KOPT-K1 (cell line): ENCODE data around the gene UBA3.

Experiments
- H3K27ac ChIP-seq: fragments of 200-600 bp; sonication (generic); 2 replicates; pipeline ENCODE4 v1.5.1; 2016; ENCODE audit warnings: antibody characterized with exemption, mild to moderate bottlenecking, low read depth, low read length; ENCODE audit not compliant: poor library complexity, severe bottlenecking
- H3K36me3 ChIP-seq: fragments of 200-600 bp; sonication (generic); 2 replicates; pipeline ENCODE4 v1.5.1; 2017; ENCODE audit warnings: antibody characterized with exemption, mild to moderate bottlenecking, low read length, moderate library complexity; ENCODE audit not compliant: insufficient read depth
- H3K9me3 ChIP-seq: fragments of 200-600 bp; sonication (generic); 2 replicates; pipeline ENCODE4 v1.5.1; 2017; ENCODE audit warnings: antibody characterized with exemption, low read length, mild to moderate bottlenecking; ENCODE audit not compliant: insufficient read depth, poor library complexity, severe bottlenecking

The UBA3 gene

GRCh38 chr3:69088063-69088462 lies 7.9 kb upstream of the UBA3 start:
- no peaks in the 10 kb centered on the region for H3K9me3 ChIP-seq
- no peak overlapping the region for H3K27ac ChIP-seq
- H3K36me3 ChIP-seq = peaks cover 9% of the 10 kb centered on the region

GRCh38 chr3:69087030-69087791 lies 7.0 kb upstream of the UBA3 start:
- no peak overlapping the region for H3K27ac ChIP-seq
- no peaks in the 10 kb centered on the region for H3K9me3 ChIP-seq
- H3K36me3 ChIP-seq = peaks cover 9% of the 10 kb centered on the region

DNA sequence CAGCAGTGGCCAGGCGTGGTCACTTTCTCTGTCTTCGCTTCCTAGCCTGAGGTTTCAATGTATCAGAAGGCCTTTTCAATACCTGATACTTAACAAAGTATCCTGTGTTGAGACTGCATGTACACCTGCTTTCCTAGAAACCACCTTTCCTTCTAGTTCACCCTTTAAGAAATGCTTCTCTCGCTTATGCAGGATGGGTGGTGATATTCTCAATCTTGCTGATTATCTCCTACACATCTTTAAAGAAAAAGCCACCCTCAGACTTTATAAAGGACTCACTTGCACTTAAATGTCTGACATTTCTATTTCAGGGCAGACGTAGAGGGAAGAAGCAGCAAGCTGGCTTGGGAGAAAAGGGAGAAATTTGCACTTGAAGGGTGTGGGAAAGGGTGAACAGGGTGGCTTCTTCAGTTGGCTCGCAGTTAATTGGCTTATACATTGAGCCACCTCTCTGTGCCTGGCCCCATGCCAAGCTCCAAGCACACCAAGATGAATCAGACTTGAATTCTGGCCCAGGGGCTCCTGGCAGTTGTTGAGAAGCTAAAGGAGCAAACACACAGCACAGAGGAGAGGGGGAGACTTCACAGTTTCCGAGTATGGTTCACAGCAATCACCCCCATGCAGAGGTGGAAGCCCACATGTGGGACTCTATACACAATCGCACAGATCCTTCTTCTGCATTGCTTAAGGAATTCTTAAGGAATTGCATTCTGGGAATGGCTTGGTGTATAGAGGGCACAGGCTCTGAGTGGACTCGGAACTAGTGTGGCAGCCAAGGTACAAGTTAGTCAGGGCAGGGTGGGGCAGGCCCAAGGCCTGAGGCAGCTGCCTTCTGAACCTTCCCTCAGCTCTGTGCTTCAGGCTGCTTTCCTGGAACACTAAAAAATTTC lies 5.9 kb upstream of the UBA3 start:
- no peaks in the 10 kb centered on the region for H3K9me3 ChIP-seq
- peaks cover 9% of the 10 kb centered on the region for H3K36me3 ChIP-seq
- peak overlapping the region; percentile 75 for H3K27ac ChIP-seq

DNA sequence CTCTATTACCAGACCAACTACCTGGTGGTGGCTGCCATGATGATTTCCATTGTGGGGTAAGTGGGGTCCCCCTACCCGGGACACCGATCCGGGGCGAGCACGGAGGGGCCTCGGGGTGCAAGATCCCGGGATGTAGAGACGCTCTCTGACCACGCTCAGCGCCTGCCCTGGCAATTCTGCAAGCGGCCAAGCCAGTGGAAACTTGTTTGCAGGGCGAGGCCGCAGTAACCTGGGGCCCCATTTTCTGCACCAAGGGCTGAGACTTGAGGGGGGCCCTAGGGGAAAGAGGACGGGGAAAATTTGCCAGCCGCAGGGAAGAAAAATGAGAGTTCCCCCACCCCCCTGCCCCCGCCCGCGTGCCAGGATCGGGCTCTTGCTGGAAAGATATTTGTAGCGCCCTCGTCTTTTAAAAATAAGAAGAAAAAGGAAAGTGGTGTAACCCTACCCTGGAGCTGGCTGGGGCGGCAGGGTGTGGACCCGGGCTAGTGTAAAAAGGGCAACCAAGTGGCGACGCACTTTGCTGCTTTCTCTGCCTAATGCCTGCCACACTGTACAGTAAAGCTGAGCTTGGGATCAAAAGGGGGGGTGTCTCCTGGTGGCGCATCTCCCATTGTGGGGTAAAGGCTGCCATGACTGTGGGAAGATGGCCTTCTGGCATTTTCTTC lies 5.1 kb upstream of the UBA3 start:
- Histone ChIP-seq H3K27ac (peak overlapping the region; percentile 75), H3K36me3 (peaks cover 9% of the 10 kb centered on the region), H3K9me3 (no peaks in the 10 kb centered on the region)

DNA sequence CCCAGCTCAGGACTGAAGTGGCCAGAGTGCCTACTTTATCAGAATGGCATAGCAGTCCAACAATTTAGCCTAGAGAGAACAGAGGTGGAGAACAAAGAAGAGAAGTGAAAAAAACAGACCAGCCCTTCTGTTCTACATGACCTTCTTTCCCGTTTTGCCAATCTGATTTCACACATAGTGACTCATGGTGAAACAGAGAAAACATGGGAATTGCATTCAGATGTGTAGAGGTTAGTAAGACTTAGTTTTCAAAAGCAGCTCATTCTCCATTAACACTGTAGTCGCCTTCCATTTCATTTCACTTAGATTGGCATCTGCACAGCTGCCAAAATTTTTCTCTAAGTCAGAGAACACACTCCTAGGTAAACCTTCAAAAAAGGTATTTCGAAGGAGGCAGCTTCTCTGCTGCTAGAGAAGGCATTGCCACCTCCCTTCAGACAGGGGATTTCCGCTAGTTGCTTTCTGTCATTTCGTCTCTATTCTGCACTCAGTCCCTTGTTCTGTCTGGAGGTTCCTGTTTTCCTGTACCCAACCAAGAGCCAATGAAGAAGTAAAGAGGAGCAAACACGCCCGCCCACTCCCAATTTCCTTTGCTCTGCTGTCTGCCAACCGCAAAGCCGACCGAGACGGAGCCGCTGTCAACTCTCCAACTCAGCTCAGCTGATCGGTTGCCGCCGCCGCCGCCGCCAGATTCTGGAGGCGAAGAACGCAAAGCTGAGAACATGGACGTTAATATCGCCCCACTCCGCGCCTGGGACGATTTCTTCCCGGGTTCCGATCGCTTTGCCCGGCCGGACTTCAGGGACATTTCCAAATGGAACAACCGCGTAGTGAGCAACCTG lies 4.4 kb upstream of the UBA3 start, which contains the start of gene ARL6IP5:
TSS of gene ARL6IP5 (plus strand) at position 612 of the 842 bp plus-strand sequence. CDS start at position 723, 111 bp downstream.
- Histone ChIP-seq H3K27ac (peak within 1 kb of the TSS; percentile 75), H3K36me3 (peaks cover 5% of the 10 kb centered on the region), H3K9me3 (no peaks in the 10 kb centered on the region)

- no peaks in the 10 kb centered on the region for H3K36me3 ChIP-seq
- H3K27ac ChIP-seq = peak overlapping the region; percentile 4
- no peaks in the 10 kb centered on the region for H3K9me3 ChIP-seq
These were observed 2.6 kb upstream of the UBA3 start for GRCh38 chr3:69082805-69083204.

DNA sequence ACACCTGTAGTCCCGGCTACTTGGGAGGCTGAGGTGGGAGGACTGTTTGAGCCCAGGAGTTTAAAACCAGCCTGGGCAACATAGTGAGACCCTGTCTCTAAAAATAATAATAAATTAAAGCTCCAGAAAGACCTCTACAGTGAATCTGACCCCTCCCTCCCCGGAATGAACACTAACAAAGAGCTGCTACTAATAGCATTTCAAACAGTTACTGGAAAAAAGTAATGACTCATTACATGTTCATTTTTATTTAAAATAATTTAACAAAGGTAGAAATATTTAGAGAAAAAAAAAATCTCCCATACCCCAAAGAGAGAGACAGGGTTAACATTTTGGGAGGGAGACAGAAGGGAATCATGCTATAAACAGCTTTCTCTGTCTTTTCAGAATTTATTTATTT lies 2.2 kb upstream of the UBA3 start:
- H3K9me3 ChIP-seq = no peaks in the 10 kb centered on the region
- no peak overlapping the region for H3K27ac ChIP-seq
- no peaks in the 10 kb centered on the region for H3K36me3 ChIP-seq

- Histone ChIP-seq H3K27ac (no peak overlapping the region), H3K36me3 (peaks cover 1% of the 10 kb centered on the region), H3K9me3 (no peaks in the 10 kb centered on the region)
These were observed 1.6 kb upstream of the UBA3 start for GRCh38 chr3:69081583-69082262.

- Histone ChIP-seq H3K9me3 (no peaks in the 10 kb centered on the region), H3K36me3 (peaks cover 17% of the 10 kb centered on the region), H3K27ac (peak overlapping the region; percentile 72)
These were observed 651 bp downstream of the UBA3 start for GRCh38 chr3:69079269-69080159.

DNA sequence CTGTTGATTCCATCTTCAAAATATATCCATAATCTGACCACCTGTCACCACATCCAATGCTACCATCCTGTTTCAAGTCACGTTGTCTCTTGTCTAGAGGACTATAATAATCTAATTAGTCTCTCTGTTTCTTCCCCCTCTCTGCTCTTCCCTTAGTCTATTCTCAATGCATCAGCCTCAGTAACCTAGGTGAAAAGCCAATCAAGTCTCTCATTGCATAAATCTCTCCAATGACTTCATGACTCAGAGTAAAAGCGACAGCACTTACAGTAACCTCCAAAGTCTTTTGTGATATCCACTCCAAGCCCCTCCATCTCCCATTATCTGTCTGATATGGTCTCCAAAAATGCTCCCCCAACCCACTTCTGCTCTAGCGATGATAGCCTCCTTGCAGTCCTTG lies 7.2 kb downstream of the UBA3 start:
- H3K36me3 ChIP-seq = peaks cover 66% of the 10 kb centered on the region

DNA sequence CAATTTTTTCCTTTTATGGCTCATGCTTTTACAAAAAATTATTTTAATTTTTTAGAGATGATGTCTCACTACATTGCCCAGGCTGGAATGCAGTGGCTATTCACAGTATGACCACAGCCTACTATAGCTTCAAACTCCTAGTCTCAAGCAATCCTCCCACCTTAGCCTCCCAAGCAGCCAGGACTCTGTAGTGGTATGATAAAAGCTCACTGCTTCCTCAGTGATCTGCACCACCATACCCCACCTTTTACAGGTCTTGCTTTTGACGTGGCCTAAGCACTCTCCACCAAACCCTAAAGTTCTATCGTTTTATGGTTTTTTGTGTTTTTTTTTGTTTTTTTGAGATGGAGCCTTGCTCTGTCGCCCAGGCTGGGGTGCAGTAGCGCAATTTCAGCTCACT lies 14.0 kb downstream of the UBA3 start:
- peak overlapping the region; percentile 44 for H3K27ac ChIP-seq
- H3K9me3 ChIP-seq = no peaks in the 10 kb centered on the region
- H3K36me3 ChIP-seq = peaks cover 37% of the 10 kb centered on the region

More for the DNA sequence above, 7.2 kb downstream of the UBA3 start:
- H3K27ac ChIP-seq = no peak overlapping the region
- H3K9me3 ChIP-seq = no peaks in the 10 kb centered on the region

DNA sequence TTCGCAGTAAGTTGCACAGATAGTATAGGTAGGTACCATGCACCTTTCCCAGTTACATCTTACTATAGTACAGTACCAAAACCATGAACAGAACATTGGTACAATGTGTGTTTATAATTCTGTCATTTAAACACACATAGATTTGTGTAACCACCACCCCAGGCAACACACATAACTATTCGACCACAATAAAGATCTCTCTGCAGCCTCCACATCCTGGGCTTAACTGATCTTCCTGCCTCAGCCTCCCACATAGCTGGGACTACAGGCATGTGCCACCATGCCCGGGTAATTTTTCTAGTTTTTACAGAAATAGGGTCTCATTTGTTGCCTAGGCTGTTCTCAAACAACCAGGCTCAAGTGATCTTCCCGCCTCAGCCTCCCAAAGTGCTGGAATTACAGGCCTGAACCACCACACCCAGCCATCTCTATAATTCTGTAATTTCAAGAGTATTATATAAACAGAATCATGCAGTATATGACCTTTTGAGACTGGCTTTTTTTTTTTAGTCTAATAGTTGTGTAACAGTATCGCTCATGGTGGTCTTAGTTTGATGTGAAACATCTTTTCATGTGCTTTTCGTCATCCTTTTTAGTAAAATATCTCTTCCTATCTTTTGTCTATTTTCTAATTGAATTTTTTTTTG lies 14.7 kb downstream of the UBA3 start:
- Histone ChIP-seq H3K27ac (peak overlapping the region; percentile 44), H3K36me3 (peaks cover 37% of the 10 kb centered on the region), H3K9me3 (peaks cover 2% of the 10 kb centered on the region)

GRCh38 chr3:69063636-69064035 lies 16.5 kb downstream of the UBA3 start:
- H3K27ac ChIP-seq = peak overlapping the region; percentile 36
- peaks cover 2% of the 10 kb centered on the region for H3K9me3 ChIP-seq
- H3K36me3 ChIP-seq = peaks cover 43% of the 10 kb centered on the region
